HG03571 (cell line): Measurements from ENCODE around the gene CAMK1G.

ENCODE experiments used
- ATAC-seq: cut with Tn5 transposase; IDR thresholded peaks from one replicate; pipeline ENCODE4 v1.9.1; 2021; ENCODE audit not compliant: unreplicated experiment

Gene CAMK1G

GRCh38 chr1:209564849-209565248, 18.7 kb upstream of the CAMK1G start:
- ATAC-seq, result no peak

- peak; percentile 90 for ATAC-seq
Measured at GRCh38 chr1:209565759-209566678, 17.5 kb upstream of the CAMK1G start.

DNA sequence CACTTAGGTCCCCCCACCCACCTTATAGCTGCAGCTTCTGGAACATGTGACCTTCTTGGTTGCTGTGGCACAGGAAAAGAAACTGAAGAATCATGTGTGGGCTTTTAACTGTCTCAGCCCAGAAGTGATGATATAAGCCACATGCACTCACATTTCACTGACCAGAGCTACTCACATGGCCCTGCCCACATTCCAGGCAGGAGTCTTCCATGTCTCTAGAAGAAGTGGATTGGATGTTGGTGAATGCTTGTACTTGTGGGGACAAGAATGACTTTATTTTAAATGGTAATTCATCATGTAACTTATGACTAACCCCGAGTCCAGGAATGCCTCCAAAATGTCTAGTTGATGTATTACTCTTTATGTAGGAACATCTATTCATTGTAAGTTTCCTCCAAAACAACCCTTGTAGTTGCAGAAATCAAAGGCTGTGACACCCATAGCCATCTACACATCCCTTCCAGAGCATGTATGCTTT, 15.8 kb upstream of the CAMK1G start:
- no peak for ATAC-seq

GRCh38 chr1:209569455-209570207, 13.9 kb upstream of the CAMK1G start:
- ATAC-seq, result no peak

DNA sequence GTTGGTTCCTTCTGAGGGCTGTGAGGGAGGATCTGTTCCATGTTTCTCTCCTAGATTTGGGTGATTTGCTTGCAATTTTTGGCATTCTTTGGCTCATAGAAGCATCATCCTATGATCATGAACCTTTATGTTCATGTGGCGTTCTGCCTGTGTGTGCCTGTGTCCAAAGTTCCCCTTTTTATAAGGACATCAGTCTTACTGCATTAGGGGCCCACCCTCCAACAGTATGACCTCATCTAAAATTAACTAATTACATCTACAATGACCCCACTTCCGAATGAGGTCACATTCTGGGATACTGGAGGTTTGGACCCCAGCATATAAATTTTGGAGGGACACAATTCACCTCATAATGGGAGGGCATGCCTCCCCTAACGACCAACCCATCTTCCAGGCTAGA, 12.8 kb upstream of the CAMK1G start:
- no peak for ATAC-seq

GRCh38 chr1:209576392-209577197, 6.9 kb upstream of the CAMK1G start:
- peak; percentile 72 for ATAC-seq

DNA sequence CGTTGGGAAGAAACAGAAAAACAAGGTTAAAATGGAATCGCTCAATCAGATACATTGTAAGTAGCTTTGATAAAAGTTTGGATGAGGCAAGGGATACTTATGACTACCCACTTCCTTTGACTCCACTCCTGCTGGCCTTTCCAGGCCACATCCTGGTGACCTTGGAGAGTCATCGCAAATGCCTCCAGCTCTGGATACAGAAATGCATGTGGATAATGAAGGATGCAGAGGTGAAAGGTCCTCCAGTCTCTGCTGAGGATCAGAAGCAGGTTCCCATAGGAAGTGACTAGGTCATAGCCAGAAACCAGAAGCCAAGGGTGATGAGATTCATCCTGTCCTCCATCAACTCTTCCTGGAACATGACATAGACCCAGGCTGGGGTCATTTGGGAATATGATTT, 6.2 kb upstream of the CAMK1G start:
- no peak for ATAC-seq

DNA sequence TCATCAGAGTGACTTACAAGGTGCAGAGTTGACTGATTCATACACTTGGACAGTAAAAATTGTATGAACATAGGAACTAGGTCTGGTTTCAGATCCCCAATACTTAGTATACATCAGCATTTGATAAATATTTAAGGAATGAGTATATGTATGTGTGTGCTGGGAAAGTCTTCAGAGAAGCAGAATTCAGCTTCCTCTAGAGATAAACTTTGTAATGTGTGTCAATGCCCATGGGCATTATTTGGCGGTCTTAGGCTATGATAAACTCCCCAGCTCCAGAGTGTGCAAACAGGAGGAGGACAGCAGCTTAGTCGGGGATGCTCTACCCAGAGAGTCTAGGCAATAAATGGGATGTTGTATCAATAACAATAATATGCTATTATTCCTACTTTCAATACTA, 2.9 kb upstream of the CAMK1G start:
- no peak for ATAC-seq

DNA sequence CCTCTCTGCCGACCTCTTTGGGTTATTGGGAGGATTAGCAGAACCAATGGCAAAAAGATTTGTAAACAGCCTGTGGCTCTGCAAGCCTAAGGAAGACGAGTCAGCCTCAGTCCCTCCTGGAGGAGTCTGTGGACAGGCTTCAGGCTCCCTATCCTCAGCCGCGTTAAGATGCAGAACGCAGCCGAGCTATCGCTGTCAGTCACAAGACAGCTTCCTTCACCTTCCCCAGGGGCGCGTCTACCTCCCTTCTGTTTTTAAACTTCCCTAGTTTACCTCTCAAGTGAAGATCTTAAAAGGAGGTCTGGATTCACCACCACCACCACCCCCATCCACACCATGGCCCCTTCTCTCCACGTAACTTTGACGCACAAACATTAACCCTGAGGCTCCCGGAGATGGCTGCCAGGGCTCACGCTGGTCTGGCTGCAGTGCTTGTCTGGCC, 738 bp downstream of the CAMK1G start:
- no peak for ATAC-seq

- no peak for ATAC-seq
Measured at GRCh38 chr1:209585197-209585596, 1.7 kb downstream of the CAMK1G start.

- ATAC-seq, result no peak
Measured at GRCh38 chr1:209585672-209586071, 2.2 kb downstream of the CAMK1G start.

DNA sequence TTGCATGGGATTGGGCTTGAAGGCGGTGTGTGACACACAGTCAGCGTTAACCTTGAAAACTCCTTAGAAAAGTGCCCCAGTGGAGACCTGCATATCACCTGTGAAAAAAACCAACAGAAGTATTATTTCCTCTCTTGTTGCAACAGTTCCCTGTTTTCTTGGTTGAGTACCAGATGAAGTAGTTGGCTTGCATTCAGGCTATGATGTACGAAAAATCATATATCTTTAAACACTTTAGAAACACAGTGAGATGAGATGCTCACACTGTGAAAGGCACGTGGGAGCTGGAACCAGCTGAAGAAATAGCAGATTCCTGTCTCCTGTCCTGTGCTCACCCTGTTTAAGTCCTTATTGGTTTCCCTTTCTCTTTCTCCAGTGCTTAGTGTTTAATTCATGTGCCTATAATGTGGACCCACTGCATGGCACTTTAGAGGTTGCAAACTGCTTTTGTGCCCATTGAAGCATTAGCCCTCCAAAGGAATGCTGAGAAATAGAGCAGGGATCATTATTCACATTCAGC, 2.8 kb downstream of the CAMK1G start:
- no peak for ATAC-seq

GRCh38 chr1:209587789-209588188, 4.3 kb downstream of the CAMK1G start:
- no peak for ATAC-seq

DNA sequence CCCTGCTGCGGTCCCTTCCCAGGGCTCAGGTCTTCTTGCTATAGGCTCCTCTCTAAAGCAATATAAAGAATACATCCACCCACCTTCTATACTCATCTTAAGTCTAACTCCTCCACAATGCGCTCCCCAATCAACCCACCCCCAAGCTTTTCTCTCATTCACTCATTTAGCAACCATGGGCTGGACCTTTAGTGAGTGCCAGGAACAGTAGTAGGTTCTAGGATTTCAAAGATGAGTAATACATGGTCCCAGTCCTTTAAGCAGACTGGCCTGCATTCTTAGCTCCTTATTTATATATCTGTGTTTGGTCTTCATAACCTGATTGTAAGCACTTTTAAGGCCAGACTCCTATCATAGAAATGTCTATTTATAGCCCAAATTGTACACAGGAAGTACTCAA, 5.9 kb downstream of the CAMK1G start:
- ATAC-seq, result no peak

- no peak for ATAC-seq
Measured at GRCh38 chr1:209589863-209590262, 6.3 kb downstream of the CAMK1G start.

DNA sequence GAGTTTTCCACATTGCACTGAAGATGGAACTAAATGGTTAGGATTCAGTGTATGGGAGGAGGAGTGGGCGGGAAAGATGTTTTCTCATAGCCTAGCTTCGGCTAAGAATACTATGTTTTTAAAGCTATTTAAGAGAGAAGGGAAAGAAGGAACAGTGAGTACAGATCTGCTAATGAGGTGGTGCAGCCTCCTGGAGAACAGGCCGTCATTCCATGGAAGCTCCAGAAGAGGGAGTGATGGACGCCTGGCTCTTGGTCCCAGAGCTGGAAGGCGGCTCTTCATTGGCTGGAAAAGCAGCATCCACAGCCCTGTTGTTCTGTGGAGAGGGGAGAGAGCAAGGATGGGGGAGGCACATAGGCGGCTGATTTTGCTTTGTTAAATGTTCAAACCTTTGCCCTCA, 6.9 kb downstream of the CAMK1G start:
- ATAC-seq, result no peak

DNA sequence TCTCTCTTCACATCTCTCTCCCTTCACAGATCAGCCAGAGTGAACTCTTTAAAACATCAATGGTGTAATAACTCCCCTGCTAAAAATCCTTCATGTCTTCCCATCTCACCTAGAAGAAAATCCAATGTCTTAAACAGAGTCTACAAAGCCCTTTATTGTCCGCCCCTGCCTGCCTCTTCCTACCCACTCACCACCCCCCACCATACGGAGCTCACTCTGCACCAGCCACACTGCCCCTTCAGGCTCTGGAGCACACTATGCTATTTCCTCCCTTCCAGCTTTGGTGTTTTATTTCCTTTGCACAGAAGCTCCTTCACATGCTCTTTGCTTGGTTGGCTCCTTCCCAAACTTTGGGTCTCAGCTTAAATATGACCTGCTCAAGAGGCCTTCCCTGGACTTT, 10.2 kb downstream of the CAMK1G start:
- no peak for ATAC-seq

GRCh38 chr1:209594440-209594839, 10.9 kb downstream of the CAMK1G start:
- ATAC-seq, result no peak

- no peak for ATAC-seq
Measured at GRCh38 chr1:209595028-209595427, 11.5 kb downstream of the CAMK1G start.

- ATAC-seq, result no peak
Measured at GRCh38 chr1:209595599-209596285, 12.2 kb downstream of the CAMK1G start.
